ENCODE results near the gene SLC38A7.
"Not testable (repeated sequence)": the region's sequence is repeated elsewhere in the genome, so short reads cannot be mapped to it uniquely, and the experiment has no call there.

Gene SLC38A7

DNA sequence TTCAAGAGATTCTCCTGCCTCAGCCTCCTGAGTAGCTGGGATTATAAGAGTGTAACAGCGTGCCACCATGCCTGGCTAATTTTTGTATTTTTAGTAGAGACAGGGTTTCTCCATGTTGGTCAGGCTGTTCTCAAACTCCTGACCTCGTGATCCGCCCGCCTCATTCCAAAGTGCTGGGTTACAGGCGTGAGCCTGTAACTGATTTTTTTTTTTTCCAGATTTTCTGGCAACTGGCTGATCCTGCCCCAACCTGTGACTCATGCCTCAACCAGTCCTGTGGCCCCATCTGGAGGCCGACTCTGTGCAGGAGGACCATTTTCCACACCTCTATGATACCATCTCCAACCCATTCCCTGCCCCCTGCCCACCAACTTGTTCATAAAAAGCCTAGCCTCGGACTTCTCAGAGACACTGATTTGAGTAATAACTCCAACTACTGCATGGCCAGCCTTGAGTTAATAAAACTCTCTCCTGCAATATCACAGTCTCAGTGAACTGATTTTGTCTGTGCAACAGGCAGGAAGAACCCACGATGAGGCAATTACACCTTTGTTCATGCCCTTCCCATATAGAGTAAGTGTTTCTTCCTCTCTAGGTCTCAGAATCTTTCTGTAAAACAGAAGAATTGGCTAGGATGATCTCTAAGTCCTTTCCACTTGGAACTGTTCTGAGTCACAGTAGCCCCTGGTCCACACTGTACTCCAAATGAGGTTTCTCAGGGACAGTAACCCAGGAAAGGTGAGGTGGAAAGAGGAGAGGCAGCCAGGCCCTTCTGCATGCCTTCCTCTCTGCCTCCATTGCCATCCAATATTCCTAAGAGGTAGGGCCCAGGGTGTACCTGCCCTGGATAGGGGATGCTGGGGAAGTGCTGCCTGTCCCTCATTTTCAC, 46.2 kb downstream of the SLC38A7 start:
- H3K4me1 Mint-ChIP-seq = no peaks in the 10 kb centered on the region
- H3K27me3 Mint-ChIP-seq (ENCODE audit: low read depth) = peaks cover 4% of the 10 kb centered on the region
- H3K9me3 Mint-ChIP-seq = no peaks in the 10 kb centered on the region
- TF ChIP-seq, protein P1, sequence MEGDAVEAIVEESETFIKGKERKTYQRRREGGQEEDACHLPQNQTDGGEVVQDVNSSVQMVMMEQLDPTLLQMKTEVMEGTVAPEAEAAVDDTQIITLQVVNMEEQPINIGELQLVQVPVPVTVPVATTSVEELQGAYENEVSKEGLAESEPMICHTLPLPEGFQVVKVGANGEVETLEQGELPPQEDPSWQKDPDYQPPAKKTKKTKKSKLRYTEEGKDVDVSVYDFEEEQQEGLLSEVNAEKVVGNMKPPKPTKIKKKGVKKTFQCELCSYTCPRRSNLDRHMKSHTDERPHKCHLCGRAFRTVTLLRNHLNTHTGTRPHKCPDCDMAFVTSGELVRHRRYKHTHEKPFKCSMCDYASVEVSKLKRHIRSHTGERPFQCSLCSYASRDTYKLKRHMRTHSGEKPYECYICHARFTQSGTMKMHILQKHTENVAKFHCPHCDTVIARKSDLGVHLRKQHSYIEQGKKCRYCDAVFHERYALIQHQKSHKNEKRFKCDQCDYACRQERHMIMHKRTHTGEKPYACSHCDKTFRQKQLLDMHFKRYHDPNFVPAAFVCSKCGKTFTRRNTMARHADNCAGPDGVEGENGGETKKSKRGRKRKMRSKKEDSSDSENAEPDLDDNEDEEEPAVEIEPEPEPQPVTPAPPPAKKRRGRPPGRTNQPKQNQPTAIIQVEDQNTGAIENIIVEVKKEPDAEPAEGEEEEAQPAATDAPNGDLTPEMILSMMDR (IDR thresholded peaks at IDR 0.05; ENCODE audit: unreplicated experiment in 3 of 3) = no peak
- no peaks in the 10 kb centered on the region for H3K36me3 Mint-ChIP-seq (ENCODE audit: low read depth)
- no peak overlapping the region for H3K27ac Mint-ChIP-seq
- no peak overlapping the region for H3K4me3 Mint-ChIP-seq

DNA sequence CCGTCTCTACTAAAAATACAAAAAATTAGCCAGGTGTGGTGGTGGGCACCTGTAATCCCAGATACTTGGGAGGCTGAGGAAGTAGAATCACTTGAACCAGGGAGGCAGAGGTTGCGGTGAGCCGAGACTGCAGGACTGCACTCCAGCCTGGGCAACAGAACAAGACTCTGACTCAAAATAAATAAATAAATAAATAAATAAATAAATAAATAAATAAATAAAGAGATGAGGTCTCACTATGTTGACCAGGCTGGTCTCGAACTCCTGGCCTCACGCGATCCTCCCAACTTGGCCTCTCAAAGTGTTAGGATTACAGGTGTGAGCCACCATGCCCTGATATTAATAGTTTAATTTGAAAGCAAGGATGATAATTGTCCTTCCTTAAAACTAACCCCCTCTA, 47.5 kb downstream of the SLC38A7 start:
- not testable (repeated sequence) for H3K27ac Mint-ChIP-seq

DNA sequence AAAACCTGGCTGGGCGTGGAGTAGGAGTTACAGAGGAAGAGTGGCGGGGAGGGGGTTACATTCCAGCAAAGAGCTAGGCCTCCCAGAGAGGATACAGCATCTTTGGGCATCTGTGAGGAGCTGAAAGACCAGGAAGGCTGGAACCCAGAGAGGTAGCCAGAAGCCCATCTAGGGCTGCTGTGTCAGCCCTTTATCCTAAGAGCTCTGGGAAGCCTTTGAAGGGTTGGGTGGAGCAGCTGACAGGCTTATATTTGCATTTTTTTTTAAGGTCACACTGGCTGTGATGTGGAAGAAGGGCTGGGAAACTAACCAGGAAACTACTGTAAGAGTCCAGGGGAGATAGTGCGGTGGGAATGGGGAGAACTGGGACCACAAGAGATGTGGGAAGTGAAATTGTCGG, 48.1 kb downstream of the SLC38A7 start:
- Mint-ChIP-seq H3K9me3 (no peaks in the 10 kb centered on the region), H3K36me3 (ENCODE audit: low read depth) (no peaks in the 10 kb centered on the region), H3K4me1 (no peaks in the 10 kb centered on the region)

More for the DNA sequence above, 47.5 kb downstream of the SLC38A7 start:
- not testable (repeated sequence) for H3K27me3 Mint-ChIP-seq (ENCODE audit: low read depth); H3K36me3 Mint-ChIP-seq (ENCODE audit: low read depth); H3K4me3 Mint-ChIP-seq; H3K9me3 Mint-ChIP-seq; H3K4me1 Mint-ChIP-seq

DNA sequence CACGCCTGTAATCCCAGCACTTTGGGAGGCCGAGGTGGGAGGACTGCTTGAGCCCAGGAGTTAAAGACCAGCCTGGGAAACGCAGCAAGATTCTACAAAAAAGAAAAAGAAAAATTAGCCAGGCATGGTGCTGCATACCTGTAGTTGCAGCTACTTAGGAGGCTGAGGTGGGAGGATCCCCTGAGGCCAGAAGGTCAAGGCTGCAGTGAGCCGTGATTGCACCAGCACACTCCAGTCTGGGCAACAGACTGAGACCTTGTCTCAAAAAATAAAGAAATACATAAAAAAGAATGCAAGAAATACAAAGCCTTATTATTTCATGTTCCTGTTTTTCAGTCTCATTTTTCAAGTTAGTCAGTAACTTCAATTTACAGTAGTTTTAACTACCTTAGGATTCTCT, 49.1 kb downstream of the SLC38A7 start:
- H3K27ac Mint-ChIP-seq = no peak overlapping the region
- H3K9me3 Mint-ChIP-seq = no peaks in the 10 kb centered on the region
- TF ChIP-seq, protein P1 (IDR thresholded peaks at IDR 0.05; ENCODE audit: unreplicated experiment in 3 of 3) = no peak
- H3K27me3 Mint-ChIP-seq (ENCODE audit: low read depth) = peaks cover 4% of the 10 kb centered on the region
- no peak overlapping the region for H3K4me3 Mint-ChIP-seq
- no peaks in the 10 kb centered on the region for H3K4me1 Mint-ChIP-seq
- no peaks in the 10 kb centered on the region for H3K36me3 Mint-ChIP-seq (ENCODE audit: low read depth)

More for the DNA sequence above, 48.1 kb downstream of the SLC38A7 start:
- Mint-ChIP-seq H3K27ac (no peak overlapping the region), H3K27me3 (ENCODE audit: low read depth) (peaks cover 4% of the 10 kb centered on the region), H3K4me3 (no peak overlapping the region)
- TF ChIP-seq, protein P1 (IDR thresholded peaks at IDR 0.05; ENCODE audit: unreplicated experiment in 3 of 3) = no peak

DNA sequence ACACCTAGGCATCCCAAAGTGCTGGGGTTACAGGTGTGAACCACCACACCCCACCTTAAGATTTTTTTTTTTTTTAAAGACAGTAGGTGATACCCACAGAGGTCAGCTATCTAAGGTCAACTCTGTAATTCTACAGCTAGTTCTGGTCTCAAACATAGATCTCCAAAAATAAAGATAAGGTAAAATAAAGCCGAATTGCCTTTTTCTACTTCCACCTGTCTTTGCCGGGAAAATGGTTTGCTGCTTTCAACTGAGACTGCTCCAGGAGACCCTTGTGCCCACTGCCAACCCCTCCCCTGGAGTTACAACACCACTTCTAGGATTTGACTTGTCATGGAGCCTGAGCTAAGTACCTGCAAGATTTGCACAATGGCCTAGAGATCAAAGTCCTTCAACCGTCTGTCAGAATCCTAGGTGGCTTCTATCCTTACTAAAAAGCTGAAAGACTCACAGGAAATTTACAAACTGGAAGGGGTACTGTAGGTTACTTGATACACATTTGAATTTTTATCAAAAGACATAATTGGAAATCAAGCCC, 50.2 kb downstream of the SLC38A7 start:
- Mint-ChIP-seq H3K4me1 (no peaks in the 10 kb centered on the region), H3K27me3 (ENCODE audit: low read depth) (peaks cover 4% of the 10 kb centered on the region), H3K4me3 (no peak overlapping the region), H3K36me3 (ENCODE audit: low read depth) (no peaks in the 10 kb centered on the region), H3K9me3 (no peaks in the 10 kb centered on the region), H3K27ac (peak overlapping the region in 2 of 3 experiments; percentile 22 to 25)
- TF ChIP-seq, protein P1 (IDR thresholded peaks at IDR 0.05; ENCODE audit: unreplicated experiment in 3 of 3) = no peak

DNA sequence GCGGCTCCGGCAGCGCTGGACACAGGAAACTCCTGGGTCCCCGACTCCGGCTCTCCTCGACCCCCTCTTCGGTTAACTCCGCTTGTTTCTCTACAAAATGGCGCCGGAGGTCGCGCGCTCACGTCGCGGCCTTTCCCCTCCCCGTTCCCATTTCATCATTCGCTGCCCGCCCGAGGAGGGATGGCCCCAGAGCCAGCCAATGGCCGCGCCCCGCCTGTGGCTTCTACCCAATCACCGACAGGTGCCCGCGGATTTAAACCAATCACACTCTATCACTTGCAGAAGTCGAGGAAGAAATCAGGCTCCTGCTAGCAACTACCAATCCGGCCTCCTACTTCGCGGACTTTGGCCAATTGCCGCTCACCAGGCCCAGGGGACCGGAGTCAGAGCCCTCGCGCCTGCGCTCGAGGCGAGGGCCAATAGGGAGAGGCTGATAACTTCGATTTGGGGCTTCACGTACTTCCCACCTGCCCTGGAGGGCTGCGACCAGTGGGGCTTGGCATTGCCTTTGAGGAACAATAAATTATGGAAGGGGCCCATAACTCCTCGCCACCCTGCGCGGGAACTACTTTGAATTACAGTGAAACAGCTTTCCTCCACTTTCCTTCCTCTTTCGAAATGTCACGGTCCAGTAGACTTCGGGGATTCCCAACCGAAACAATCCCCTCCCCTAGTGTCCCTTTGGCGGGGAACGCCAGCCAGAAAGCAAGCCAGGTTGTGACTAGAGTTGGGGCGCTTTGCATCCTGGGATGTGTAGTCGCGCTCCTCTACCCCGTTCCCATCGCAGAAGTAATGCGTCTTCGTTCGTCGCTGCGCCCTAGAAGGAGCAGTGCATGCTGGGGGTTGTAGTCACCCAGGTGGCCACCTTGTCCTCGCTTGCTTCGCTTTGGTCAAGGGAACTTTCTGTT, 54.6 kb downstream of the SLC38A7 start, which contains the start of gene CNOT1:
Gene CNOT1, minus strand, starts transcription at position 94 of the 908 bp plus-strand sequence. CDS start 30,489 bp downstream, outside the sequence.
- peaks cover 7% of the 10 kb centered on the region for H3K4me1 Mint-ChIP-seq
- TF ChIP-seq, protein P1 (IDR thresholded peaks at IDR 0.05; ENCODE audit: unreplicated experiment in 3 of 3) = no peak
- H3K27ac Mint-ChIP-seq = peak within 1 kb of the TSS; percentile 99 to 100 (median 99)
- no peaks in the 10 kb centered on the region for H3K9me3 Mint-ChIP-seq
- peaks cover under 1% of the 10 kb centered on the region for H3K36me3 Mint-ChIP-seq (ENCODE audit: low read depth)
- peak within 1 kb of the TSS; percentile 95 to 100 (median 99) for H3K4me3 Mint-ChIP-seq
- no peaks in the 10 kb centered on the region for H3K27me3 Mint-ChIP-seq (ENCODE audit: low read depth)

All from nephron (organoid).